Right lobe of liver (tissue), 6 donors: ENCODE data around the gene EXOSC5. TPM values are rescaled to one million over a fixed set of nuclear protein-coding genes. Genes with fewer than 3 reads are reported as not detected.

Experiments
- ATAC-seq, 4 donors: fragments of 200-7000 bp; cut with Tn5 transposase; one replicate each; pipeline ENCODE4 v1.9.1; 2020; ENCODE audit warnings: mild to moderate bottlenecking in 4 of 4, moderate library complexity in 4 of 4
- DNase-seq, 3 donors: peaks; one replicate each; pipeline ENCODE4 v3.0.0-alpha.2; 2020
- H3K27ac ChIP-seq, 3 donors: fragments of 200-600 bp; one replicate each; pipeline ENCODE4 v1.8.0; 2022
- H3K27me3 ChIP-seq, 2 donors: fragments of 200-600 bp; one replicate each; pipeline ENCODE4 v1.8.0; 2022
- H3K36me3 ChIP-seq, 4 donors: fragments of 200-600 bp; sonication (generic) in 1 of 4; one replicate each; pipeline versions ENCODE4 v1.5.1 to v1.8.0; 2017 to 2022; ENCODE audit warnings: control low read depth in 1 of 4
- H3K4me1 ChIP-seq, 4 donors: fragments of 200-600 bp; sonication (generic) in 1 of 4; one replicate each; pipeline versions ENCODE4 v1.5.1 to v1.8.0; 2017 to 2022; ENCODE audit warnings: control low read depth in 1 of 4
- H3K4me3 ChIP-seq, 3 donors: fragments of 200-600 bp; one replicate each; pipeline ENCODE4 v1.8.0; 2022
- H3K9me3 ChIP-seq, 4 donors: fragments of 200-600 bp; sonication (generic) in 1 of 4; one replicate each; pipeline versions ENCODE4 v1.5.1 to v1.8.0; 2017 to 2022; ENCODE audit warnings: control low read depth in 1 of 4
- CTCF ChIP-seq, 4 donors: fragments of 200-600 bp in 3 of 4; fragments of 450-650 bp in 1 of 4; IDR thresholded peaks; one replicate each; pipeline versions ENCODE4 v1.5.1 to v1.8.0; 2016 to 2022; ENCODE audit warnings: antibody characterized with exemption in 4 of 4, mild to moderate bottlenecking in 2 of 4
- POLR2A ChIP-seq: fragments of 450-650 bp; IDR thresholded peaks from one replicate; pipeline ENCODE4 v1.6.1; 2017; ENCODE audit warnings: antibody characterized with exemption, mild to moderate bottlenecking
- WGBS: methylation state at CpG from one replicate; pipeline ENCODE4 v1.1.6; 2018; ENCODE audit warnings: low coverage, low lambda C conversion rate; ENCODE audit not compliant: insufficient coverage; ENCODE audit errors: missing lambda C conversion rate; 5-methylcytosine and 5-hydroxymethylcytosine counted together
- intact Hi-C, 2 donors: fragments of 100-400 bp; cut with DNase I; formaldehyde crosslinking; loops; one replicate each; pipeline versions ENCODE4 v1.11.2 to v1.14.1; 2022
- total RNA-seq, 6 experiments: library from RNA; depleted of rRNA in 2 of 6; stranded (reverse); fragments of >200 nt in 2 of 6; fragmentation: NEBNext Ultra II Directional in 3 of 6; extraction: Animal tissue kit (Norgen Biotek cat#: 25700) in 3 of 6; gene quantifications; one replicate each; pipeline versions ENCODE4 v1.1.0 to v1.2.4, GENCODE V29; 2016 to 2023
- donor health status: DM: no; HTN: yes; CAD: no.
- donor health status: DM: no; HTN: no; CAD: no.
- donor health status: DM: no; HTN: no; CAD: no.
- donor health status: DM: no; HTN: yes; CAD: no.
- donor health status: DM: no; HTN: yes; CAD: no.

Gene EXOSC5
- total RNA-seq, 6 experiments from 2014 or later, result 6.1 to 26.6 (median 14.1) TPM

GRCh38 chr19:41356984-41357739 lies 40.0 kb downstream of the EXOSC5 start:
- Histone ChIP-seq H3K27ac (no peak overlapping the region), H3K9me3 (no peaks in the 10 kb centered on the region), H3K27me3 (no peaks in the 10 kb centered on the region), H3K36me3 (no peaks in the 10 kb centered on the region), H3K4me1 (peaks cover 0 to 18% (median 0%) of the 10 kb centered on the region in 4 donors), H3K4me3 (no peak overlapping the region)
- TF ChIP-seq CTCF (IDR thresholded peaks at IDR 0.05) (no peak), POLR2A (no peak)
- intact Hi-C loops, result no loop called here
- 64% methylated on average over 5 of the region's 11 CpGs for WGBS
- DNase-seq, result no peak
- ATAC-seq, result no peak

- no peaks in the 10 kb centered on the region for H3K27me3 ChIP-seq
- TF ChIP-seq CTCF (IDR thresholded peaks at IDR 0.05), result no peak
- TF ChIP-seq POLR2A, result no peak
- ATAC-seq, result no peak
- H3K9me3 ChIP-seq, result no peaks in the 10 kb centered on the region
- intact Hi-C loops, result no loop called here
- H3K4me3 ChIP-seq, result no peak overlapping the region
- no peak overlapping the region for H3K27ac ChIP-seq
- 49% methylated on average over 2 of the region's 3 CpGs for WGBS
- no peak for DNase-seq
- peaks cover 0 to 18% (median 0%) of the 10 kb centered on the region in 4 donors for H3K4me1 ChIP-seq
- no peaks in the 10 kb centered on the region for H3K36me3 ChIP-seq
These were observed 41.4 kb downstream of the EXOSC5 start for GRCh38 chr19:41355802-41356201.

GRCh38 chr19:41355035-41355434 lies 42.1 kb downstream of the EXOSC5 start:
- Histone ChIP-seq H3K9me3 (no peaks in the 10 kb centered on the region), H3K27ac (no peak overlapping the region), H3K4me1 (peaks cover 0 to 18% (median 0%) of the 10 kb centered on the region in 4 donors), H3K27me3 (no peaks in the 10 kb centered on the region), H3K4me3 (no peak overlapping the region), H3K36me3 (no peaks in the 10 kb centered on the region)
- no peak for TF ChIP-seq CTCF (IDR thresholded peaks at IDR 0.05)
- no peak for TF ChIP-seq POLR2A
- intact Hi-C loops, result no loop called here
- WGBS, result no CpG with 5 or more reads among the region's 1 CpG
- DNase-seq (no peak), ATAC-seq (no peak)

GRCh38 chr19:41354343-41354953 lies 42.7 kb downstream of the EXOSC5 start:
- whole genome bisulfite sequencing, result 17% methylated on average over 1 of the region's 23 CpGs
- Histone ChIP-seq H3K4me1 (peaks cover 0 to 18% (median 0%) of the 10 kb centered on the region in 4 donors), H3K36me3 (no peaks in the 10 kb centered on the region), H3K9me3 (no peaks in the 10 kb centered on the region), H3K4me3 (no peak overlapping the region), H3K27me3 (no peaks in the 10 kb centered on the region), H3K27ac (peak overlapping the region in 2 of 3 donors; percentile 9 to 91)
- DNase-seq, result no peak
- intact Hi-C loops, result no loop called here
- no peak for TF ChIP-seq POLR2A
- TF ChIP-seq CTCF (IDR thresholded peaks at IDR 0.05), result no peak
- ATAC-seq, result no peak
